SH-SY5Y (cell line): ENCODE data around the gene TMOD4.

Experiments
- GATA2 ChIP-seq: IDR thresholded peaks from 2 replicates; pipeline ENCODE4 v1.6.1; 2011; ENCODE audit warnings: mild to moderate bottlenecking, low read depth, low read length
- GATA3 ChIP-seq: IDR thresholded peaks from 2 replicates; pipeline ENCODE4 v1.6.1; 2011; ENCODE audit warnings: low read depth, mild to moderate bottlenecking, low read length, moderate library complexity

DNA sequence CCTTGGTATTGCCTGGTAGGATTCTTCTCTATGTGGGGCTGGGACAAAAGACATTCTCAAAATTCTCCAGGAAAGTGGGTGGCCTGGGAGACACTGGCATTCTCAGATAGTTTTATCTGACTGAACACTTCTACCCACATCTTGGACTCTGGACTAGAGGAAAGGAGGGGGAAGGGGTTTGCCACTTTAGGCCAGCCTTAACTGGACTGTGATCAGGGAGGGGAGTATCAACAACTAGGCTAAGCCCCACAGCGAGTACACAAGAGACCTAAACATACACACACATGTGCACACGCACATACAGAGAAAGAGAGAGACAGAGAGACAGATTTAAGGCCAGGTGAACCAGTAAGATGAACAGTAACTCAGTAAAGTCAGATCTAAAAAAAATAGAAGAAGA is 28.1 kb downstream of the TMOD4 start:
- no peak for TF ChIP-seq GATA2
- no peak for TF ChIP-seq GATA3
